ENCODE results near the gene CD81. TPM values are rescaled to one million over a fixed set of nuclear protein-coding genes. Genes with fewer than 3 reads are reported as not detected.

Gene CD81
- total RNA-seq, 1 experiment from 2014 or later = 237 TPM

DNA sequence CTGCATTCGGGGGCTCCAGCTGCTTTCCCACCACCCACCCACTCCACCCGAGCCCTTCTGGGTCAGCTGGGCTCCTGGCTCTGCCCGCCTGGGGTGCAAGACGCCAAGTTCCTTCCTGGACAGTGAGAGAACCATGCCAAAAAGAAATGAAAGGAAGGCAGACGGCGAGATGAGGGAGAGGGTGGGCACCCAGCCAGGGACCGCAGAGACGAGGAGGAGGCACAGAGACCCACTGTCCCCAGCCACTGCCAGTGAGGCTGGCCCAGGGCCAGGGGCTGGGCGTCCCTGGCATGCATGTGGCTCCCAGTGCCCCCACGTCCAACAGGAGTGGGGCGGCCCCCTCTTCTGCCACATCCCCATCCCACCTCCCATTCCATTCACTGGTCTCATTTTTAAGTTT, 10.8 kb upstream of the CD81 start:
- TF ChIP-seq NR2C2 (CRISPR knock-in tag; IDR thresholded peaks at IDR 0.05) (no peak), EMX1 (CRISPR knock-in tag; IDR thresholded peaks at IDR 0.05) (no peak), TCF7 (CRISPR knock-in tag; IDR thresholded peaks at IDR 0.05; ENCODE audit: low read depth) (no peak), ATF1 (CRISPR knock-in tag; IDR thresholded peaks at IDR 0.05) (no peak), ZNF138 (CRISPR knock-in tag; conservative IDR thresholded peaks at IDR 0.05) (no peak), TP53 (CRISPR knock-in tag; IDR thresholded peaks at IDR 0.05) (no peak), ZNF671 (CRISPR knock-in tag; IDR thresholded peaks at IDR 0.05) (no peak), ZNF423 (CRISPR knock-in tag; IDR thresholded peaks at IDR 0.05) (no peak), ZNF219 (CRISPR knock-in tag; IDR thresholded peaks at IDR 0.05; ENCODE audit: borderline replicate concordance) (no peak), ZNF232 (CRISPR knock-in tag; IDR thresholded peaks at IDR 0.05) (no peak), TEAD4 (CRISPR knock-in tag; IDR thresholded peaks at IDR 0.05) (no peak)
- TF ChIP-seq, protein P1, sequence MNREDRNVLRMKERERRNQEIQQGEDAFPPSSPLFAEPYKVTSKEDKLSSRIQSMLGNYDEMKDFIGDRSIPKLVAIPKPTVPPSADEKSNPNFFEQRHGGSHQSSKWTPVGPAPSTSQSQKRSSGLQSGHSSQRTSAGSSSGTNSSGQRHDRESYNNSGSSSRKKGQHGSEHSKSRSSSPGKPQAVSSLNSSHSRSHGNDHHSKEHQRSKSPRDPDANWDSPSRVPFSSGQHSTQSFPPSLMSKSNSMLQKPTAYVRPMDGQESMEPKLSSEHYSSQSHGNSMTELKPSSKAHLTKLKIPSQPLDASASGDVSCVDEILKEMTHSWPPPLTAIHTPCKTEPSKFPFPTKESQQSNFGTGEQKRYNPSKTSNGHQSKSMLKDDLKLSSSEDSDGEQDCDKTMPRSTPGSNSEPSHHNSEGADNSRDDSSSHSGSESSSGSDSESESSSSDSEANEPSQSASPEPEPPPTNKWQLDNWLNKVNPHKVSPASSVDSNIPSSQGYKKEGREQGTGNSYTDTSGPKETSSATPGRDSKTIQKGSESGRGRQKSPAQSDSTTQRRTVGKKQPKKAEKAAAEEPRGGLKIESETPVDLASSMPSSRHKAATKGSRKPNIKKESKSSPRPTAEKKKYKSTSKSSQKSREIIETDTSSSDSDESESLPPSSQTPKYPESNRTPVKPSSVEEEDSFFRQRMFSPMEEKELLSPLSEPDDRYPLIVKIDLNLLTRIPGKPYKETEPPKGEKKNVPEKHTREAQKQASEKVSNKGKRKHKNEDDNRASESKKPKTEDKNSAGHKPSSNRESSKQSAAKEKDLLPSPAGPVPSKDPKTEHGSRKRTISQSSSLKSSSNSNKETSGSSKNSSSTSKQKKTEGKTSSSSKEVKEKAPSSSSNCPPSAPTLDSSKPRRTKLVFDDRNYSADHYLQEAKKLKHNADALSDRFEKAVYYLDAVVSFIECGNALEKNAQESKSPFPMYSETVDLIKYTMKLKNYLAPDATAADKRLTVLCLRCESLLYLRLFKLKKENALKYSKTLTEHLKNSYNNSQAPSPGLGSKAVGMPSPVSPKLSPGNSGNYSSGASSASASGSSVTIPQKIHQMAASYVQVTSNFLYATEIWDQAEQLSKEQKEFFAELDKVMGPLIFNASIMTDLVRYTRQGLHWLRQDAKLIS (CRISPR knock-in tag; IDR thresholded peaks at IDR 0.05; ENCODE audit: borderline replicate concordance) = no peak
- TF ChIP-seq, protein P2, sequence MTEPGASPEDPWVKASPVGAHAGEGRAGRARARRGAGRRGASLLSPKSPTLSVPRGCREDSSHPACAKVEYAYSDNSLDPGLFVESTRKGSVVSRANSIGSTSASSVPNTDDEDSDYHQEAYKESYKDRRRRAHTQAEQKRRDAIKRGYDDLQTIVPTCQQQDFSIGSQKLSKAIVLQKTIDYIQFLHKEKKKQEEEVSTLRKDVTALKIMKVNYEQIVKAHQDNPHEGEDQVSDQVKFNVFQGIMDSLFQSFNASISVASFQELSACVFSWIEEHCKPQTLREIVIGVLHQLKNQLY (CRISPR knock-in tag; IDR thresholded peaks at IDR 0.05) = no peak
- TF ChIP-seq, protein P3, sequence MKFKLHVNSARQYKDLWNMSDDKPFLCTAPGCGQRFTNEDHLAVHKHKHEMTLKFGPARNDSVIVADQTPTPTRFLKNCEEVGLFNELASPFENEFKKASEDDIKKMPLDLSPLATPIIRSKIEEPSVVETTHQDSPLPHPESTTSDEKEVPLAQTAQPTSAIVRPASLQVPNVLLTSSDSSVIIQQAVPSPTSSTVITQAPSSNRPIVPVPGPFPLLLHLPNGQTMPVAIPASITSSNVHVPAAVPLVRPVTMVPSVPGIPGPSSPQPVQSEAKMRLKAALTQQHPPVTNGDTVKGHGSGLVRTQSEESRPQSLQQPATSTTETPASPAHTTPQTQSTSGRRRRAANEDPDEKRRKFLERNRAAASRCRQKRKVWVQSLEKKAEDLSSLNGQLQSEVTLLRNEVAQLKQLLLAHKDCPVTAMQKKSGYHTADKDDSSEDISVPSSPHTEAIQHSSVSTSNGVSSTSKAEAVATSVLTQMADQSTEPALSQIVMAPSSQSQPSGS (CRISPR knock-in tag; IDR thresholded peaks at IDR 0.05; ENCODE audit: borderline replicate concordance, low read depth) = no peak
- TF ChIP-seq, protein P4, sequence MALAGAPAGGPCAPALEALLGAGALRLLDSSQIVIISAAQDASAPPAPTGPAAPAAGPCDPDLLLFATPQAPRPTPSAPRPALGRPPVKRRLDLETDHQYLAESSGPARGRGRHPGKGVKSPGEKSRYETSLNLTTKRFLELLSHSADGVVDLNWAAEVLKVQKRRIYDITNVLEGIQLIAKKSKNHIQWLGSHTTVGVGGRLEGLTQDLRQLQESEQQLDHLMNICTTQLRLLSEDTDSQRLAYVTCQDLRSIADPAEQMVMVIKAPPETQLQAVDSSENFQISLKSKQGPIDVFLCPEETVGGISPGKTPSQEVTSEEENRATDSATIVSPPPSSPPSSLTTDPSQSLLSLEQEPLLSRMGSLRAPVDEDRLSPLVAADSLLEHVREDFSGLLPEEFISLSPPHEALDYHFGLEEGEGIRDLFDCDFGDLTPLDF (CRISPR knock-in tag; IDR thresholded peaks at IDR 0.05) = no peak
- TF ChIP-seq, protein P5, sequence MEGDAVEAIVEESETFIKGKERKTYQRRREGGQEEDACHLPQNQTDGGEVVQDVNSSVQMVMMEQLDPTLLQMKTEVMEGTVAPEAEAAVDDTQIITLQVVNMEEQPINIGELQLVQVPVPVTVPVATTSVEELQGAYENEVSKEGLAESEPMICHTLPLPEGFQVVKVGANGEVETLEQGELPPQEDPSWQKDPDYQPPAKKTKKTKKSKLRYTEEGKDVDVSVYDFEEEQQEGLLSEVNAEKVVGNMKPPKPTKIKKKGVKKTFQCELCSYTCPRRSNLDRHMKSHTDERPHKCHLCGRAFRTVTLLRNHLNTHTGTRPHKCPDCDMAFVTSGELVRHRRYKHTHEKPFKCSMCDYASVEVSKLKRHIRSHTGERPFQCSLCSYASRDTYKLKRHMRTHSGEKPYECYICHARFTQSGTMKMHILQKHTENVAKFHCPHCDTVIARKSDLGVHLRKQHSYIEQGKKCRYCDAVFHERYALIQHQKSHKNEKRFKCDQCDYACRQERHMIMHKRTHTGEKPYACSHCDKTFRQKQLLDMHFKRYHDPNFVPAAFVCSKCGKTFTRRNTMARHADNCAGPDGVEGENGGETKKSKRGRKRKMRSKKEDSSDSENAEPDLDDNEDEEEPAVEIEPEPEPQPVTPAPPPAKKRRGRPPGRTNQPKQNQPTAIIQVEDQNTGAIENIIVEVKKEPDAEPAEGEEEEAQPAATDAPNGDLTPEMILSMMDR (IDR thresholded peaks at IDR 0.05) = no peak
- TF ChIP-seq, protein P6, sequence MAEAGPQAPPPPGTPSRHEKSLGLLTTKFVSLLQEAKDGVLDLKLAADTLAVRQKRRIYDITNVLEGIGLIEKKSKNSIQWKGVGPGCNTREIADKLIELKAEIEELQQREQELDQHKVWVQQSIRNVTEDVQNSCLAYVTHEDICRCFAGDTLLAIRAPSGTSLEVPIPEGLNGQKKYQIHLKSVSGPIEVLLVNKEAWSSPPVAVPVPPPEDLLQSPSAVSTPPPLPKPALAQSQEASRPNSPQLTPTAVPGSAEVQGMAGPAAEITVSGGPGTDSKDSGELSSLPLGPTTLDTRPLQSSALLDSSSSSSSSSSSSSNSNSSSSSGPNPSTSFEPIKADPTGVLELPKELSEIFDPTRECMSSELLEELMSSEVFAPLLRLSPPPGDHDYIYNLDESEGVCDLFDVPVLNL (CRISPR knock-in tag; IDR thresholded peaks at IDR 0.05; ENCODE audit: borderline replicate concordance, low read depth) = no peak
- TF ChIP-seq, protein P7, sequence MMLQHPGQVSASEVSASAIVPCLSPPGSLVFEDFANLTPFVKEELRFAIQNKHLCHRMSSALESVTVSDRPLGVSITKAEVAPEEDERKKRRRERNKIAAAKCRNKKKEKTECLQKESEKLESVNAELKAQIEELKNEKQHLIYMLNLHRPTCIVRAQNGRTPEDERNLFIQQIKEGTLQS (CRISPR knock-in tag; conservative IDR thresholded peaks at IDR 0.05) = no peak
- H3K9me3 Mint-ChIP-seq = no peaks in the 10 kb centered on the region
- no peak overlapping the region for H3K4me3 Mint-ChIP-seq
- H3K27ac Mint-ChIP-seq = no peak overlapping the region
- no peak for DNase-seq (ENCODE audit: low spot score)
- H3K36me3 Mint-ChIP-seq = no peaks in the 10 kb centered on the region
- CTCF ChIA-PET = no interaction called here
- no peaks in the 10 kb centered on the region for H3K4me1 Mint-ChIP-seq
- ATAC-seq = no peak
- POLR2A ChIA-PET = no interaction called here
- peaks cover 7% of the 10 kb centered on the region for H3K27me3 Mint-ChIP-seq (ENCODE audit: low read depth)

Data from WTC11 (cell line).